HG02798 (cell line): ENCODE data around the gene FAM222A.

ENCODE experiments used
- ATAC-seq: cut with Tn5 transposase; IDR thresholded peaks from one replicate; pipeline ENCODE4 v1.9.1; 2021; ENCODE audit warnings: mild to moderate bottlenecking; ENCODE audit not compliant: unreplicated experiment, poor library complexity

Gene FAM222A

GRCh38 chr12:109710205-109710746, 3.3 kb upstream of the FAM222A start:
- ATAC-seq, result no peak

- ATAC-seq, result no peak
These were observed 2.7 kb upstream of the FAM222A start for GRCh38 chr12:109710747-109711595.

- no peak for ATAC-seq
These were observed 1.8 kb upstream of the FAM222A start for GRCh38 chr12:109711596-109712461.

- ATAC-seq, result peak; percentile 14
These were observed 702 bp downstream of the FAM222A start for GRCh38 chr12:109714141-109714912.

GRCh38 chr12:109714913-109715244, 1.3 kb downstream of the FAM222A start:
- no peak for ATAC-seq

- ATAC-seq, result no peak
These were observed 1.9 kb downstream of the FAM222A start for GRCh38 chr12:109715310-109716091.

- ATAC-seq, result no peak
These were observed 2.5 kb downstream of the FAM222A start for GRCh38 chr12:109716092-109716479.

- ATAC-seq, result no peak
These were observed 3.1 kb downstream of the FAM222A start for GRCh38 chr12:109716512-109717389.

- no peak for ATAC-seq
These were observed 4.0 kb downstream of the FAM222A start for GRCh38 chr12:109717390-109718357.

- ATAC-seq, result no peak
These were observed 4.8 kb downstream of the FAM222A start for GRCh38 chr12:109718390-109718789.

GRCh38 chr12:109719123-109720022, 5.7 kb downstream of the FAM222A start:
- ATAC-seq, result no peak

- ATAC-seq, result no peak
These were observed 6.7 kb downstream of the FAM222A start for GRCh38 chr12:109720152-109720856.

GRCh38 chr12:109720857-109721189, 7.2 kb downstream of the FAM222A start:
- no peak for ATAC-seq

- no peak for ATAC-seq
These were observed 7.7 kb downstream of the FAM222A start for GRCh38 chr12:109721276-109721675.

GRCh38 chr12:109722022-109722720, 8.5 kb downstream of the FAM222A start:
- ATAC-seq, result no peak

GRCh38 chr12:109722721-109723094, 9.1 kb downstream of the FAM222A start:
- ATAC-seq, result no peak
